ENCODE results near the gene U2SURP. TPM values are rescaled to one million over a fixed set of nuclear protein-coding genes. Genes with fewer than 3 reads are reported as not detected.

U2SURP gene
- total and polyA plus RNA-seq, 2 donors (not counting 3 experiments of a cell fraction or from before 2014, with no cell fraction given), result 12.6 to 92.4 TPM

- no peak for FAIRE-seq
- Histone ChIP-seq H4K20me1 (replicated peaks; ENCODE audit: control insufficient read depth, extremely low read depth, insufficient read depth, low read length) (no peaks in the 10 kb centered on the region), H3K4me1 (ENCODE audit: control insufficient read depth, extremely low read depth, insufficient read depth, low read length) (peaks cover 4% of the 10 kb centered on the region), H3K36me3 (ENCODE audit: control insufficient read depth in 2 of 2, extremely low read depth in 1 of 2, insufficient read depth in 2 of 2, low read length in 2 of 2) (no peaks in the 10 kb centered on the region), H3K9me1 (replicated peaks; ENCODE audit: control insufficient read depth, extremely low read depth, insufficient read depth, low read length) (no peaks in the 10 kb centered on the region), H2AFZ (ENCODE audit: low read depth, low read length) (no peak overlapping the region), H3K4me2 (ENCODE audit: insufficient read depth, low read length) (no peak overlapping the region), H3K4me3 (replicated peaks in 1 of 3; ENCODE audit: insufficient read depth in 1 of 3, low read depth in 1 of 3, low read length in 3 of 3) (no peak overlapping the region), H3K9ac (replicated peaks; ENCODE audit: extremely low read depth, insufficient read depth, low read length) (no peak overlapping the region), H3K27me3 (ENCODE audit: control insufficient read depth in 2 of 2, insufficient read depth in 2 of 2, low read length in 2 of 2) (no peaks in the 10 kb centered on the region), H3K79me2 (ENCODE audit: control insufficient read depth, insufficient read depth, low read length) (no peaks in the 10 kb centered on the region), H3K27ac (ENCODE audit: insufficient read depth, low read depth, low read length) (no peak overlapping the region), H3K9me3 (replicated peaks; ENCODE audit: control insufficient read depth, insufficient read depth, low read length) (no peaks in the 10 kb centered on the region)
- TSS peak; percentile 7 for BruUV-seq (replicated peaks)
- CTCF ChIA-PET, result interaction anchor here (1.2 to 1.7 kb wide), 2 partner anchors 11 to 25 kb away, joined by 3 to 6 read pairs; no protein-coding TSS in a partner anchor
- POLR2A ChIA-PET, result no interaction called here
- dilution Hi-C loops (cut with MboI; ENCODE audit: extremely low pct_ligation_motif_present, low sequenced_read_pairs), result no loop called here
- no peak for TF ChIP-seq GATA2 (IDR thresholded peaks at IDR 0.05; ENCODE audit: insufficient read depth, insufficient read length, low read depth, low read length)
- no peak for TF ChIP-seq MAX (IDR thresholded peaks at IDR 0.05; ENCODE audit: insufficient read depth, insufficient read length)
- TF ChIP-seq POLR2AphosphoS5 (IDR thresholded peaks at IDR 0.05; ENCODE audit: insufficient read depth, low read depth, low read length), result no peak
- no peak for TF ChIP-seq CTCF (IDR thresholded peaks at IDR 0.05; ENCODE audit: extremely low read depth in 1 of 2, insufficient read depth in 1 of 2, low read depth in 1 of 2, low read length in 2 of 2)
- TF ChIP-seq POLR2A (IDR thresholded peaks at IDR 0.05; ENCODE audit: low read depth, low read length), result no peak
- no peak for TF ChIP-seq EZH2 (IDR thresholded peaks at IDR 0.05; ENCODE audit: borderline replicate concordance, low read depth, low read length, severe bottlenecking)
- intact Hi-C loops (cut with micrococcal nuclease), result loop anchor here (10.0 kb wide), 1 partner anchor 579 kb away; no protein-coding TSS in a partner anchor
- DNase-seq (ENCODE audit: low read depth, low spot score), result no peak
Observed at GRCh38 chr3:143066033-143066432, 64.7 kb downstream of the U2SURP start.
